SW480 (cell line): Measurements from ENCODE around the gene VWC2.

Experiments
- DNase-seq: peaks from one replicate; pipeline ENCODE4 v3.0.0-alpha.2; 2016; ENCODE audit warnings: low spot score

The VWC2 gene

GRCh38 chr7:49783446-49783845, 10.0 kb downstream of the VWC2 start:
- DNase-seq, result no peak

GRCh38 chr7:49787980-49788379, 14.5 kb downstream of the VWC2 start:
- no peak for DNase-seq

- DNase-seq, result no peak
These were observed 15.1 kb downstream of the VWC2 start for GRCh38 chr7:49788455-49789059.

DNA sequence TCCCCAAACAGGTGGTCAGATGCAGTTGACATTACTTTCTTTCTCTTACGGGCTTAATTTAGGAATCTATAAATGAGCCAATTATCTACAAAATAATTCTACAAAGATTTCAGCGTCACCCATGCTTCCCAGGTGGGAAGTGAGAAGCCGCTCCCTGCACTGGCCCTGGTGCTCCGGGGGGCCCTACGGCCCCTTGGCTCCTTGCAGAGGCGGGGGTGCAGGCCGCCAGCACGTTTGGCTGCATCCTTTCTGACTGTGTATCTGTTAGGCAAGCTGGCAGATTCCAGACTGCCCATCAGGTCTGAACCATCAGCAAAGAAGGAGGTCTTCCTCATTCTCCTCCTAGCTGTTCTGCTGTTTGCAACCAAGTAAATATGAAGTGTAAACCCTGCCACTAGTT, 16.3 kb downstream of the VWC2 start:
- DNase-seq, result no peak

- no peak for DNase-seq
These were observed 16.8 kb downstream of the VWC2 start for GRCh38 chr7:49790209-49790608.

DNA sequence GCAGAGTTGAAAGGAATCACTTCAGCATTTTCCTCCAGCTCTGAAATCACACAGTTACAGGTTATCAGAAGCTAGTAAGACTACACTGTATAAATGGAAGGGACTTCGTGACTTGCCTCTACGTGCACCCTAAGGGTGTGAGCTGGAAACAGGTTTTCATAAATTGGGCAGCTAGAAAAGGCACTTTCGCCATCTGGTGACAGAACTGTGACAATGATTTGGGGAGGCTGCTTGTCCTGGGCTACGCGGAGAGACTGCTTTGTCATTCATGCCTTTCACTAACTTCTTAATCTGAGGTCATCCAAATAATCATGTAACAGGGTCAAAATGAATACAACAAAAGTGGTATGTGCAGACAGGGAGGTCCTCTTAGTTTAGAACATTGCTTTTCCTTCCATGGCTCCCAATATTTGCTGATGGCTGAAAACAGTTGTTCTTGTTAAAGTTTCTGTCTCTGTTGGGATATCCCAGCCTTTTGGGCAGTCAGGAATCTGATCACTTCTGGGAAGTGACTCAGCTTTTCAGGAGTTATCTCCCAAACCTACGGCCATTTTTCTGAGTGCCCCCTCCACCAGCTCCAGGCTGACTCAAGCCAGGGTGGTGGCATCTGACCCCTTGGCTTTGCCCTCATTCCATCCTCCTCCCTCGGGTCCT, 17.8 kb downstream of the VWC2 start:
- DNase-seq, result peak; percentile 65

- DNase-seq, result no peak
These were observed 24.7 kb downstream of the VWC2 start for GRCh38 chr7:49797987-49798660.

GRCh38 chr7:49800031-49800430, 26.6 kb downstream of the VWC2 start:
- DNase-seq, result no peak

DNA sequence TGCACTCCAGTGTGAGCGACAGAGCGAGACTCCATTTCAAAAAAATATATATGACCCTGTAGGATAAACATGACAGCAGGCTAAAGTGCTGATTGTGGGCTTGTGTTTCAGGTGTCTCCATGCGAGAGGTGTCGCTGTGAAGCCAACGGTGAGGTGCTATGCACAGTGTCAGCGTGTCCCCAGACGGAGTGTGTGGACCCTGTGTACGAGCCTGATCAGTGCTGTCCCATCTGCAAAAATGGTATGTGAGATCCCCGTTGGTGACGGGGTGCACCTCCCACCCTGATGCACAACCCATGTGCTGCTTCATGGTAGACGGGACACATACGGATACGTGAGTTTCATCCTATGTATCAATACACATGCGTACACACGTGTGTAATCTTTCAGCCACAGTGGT, 29.2 kb downstream of the VWC2 start:
- no peak for DNase-seq

DNA sequence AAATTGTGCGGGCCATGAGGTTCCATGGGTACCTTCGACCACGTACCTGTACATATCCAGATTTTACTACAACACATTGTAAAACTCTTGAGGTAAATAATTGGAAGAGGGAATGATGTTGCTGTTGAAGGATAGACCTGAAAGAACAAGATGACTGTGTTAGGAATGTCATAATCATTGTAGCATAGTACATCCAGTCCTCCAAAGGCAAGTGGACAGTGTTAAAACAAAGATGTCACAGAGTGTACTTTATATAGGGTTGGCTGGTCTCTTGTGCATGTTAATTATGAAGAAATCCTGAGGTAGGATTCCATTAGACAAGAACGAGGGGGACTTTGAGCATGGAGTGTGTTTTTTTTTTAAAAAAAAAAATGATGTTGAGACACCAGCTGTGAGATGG, 30.4 kb downstream of the VWC2 start:
- no peak for DNase-seq

- no peak for DNase-seq
These were observed 32.1 kb downstream of the VWC2 start for GRCh38 chr7:49805371-49806007.

GRCh38 chr7:49812534-49812933, 39.1 kb downstream of the VWC2 start:
- peak; percentile 25 for DNase-seq

- no peak for DNase-seq
These were observed 43.8 kb downstream of the VWC2 start for GRCh38 chr7:49817279-49817678.

DNA sequence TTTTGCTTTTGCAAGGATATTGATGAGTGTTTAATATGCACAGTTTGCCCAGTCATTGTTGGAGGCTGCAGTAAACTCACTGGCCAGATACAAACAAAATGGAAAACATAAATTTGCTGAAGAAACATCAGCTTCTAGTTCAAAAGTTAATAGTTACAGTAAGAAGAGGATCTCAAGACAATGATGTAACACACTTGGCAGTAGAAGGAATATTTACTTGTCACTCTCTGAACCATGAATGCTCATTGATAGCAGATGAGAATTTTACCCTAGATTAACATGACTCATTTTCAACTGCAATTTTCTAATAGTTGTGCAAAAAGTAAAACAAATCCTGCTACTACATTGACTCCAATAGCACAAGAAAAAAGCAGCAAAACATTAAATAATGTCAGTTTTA, 47.7 kb downstream of the VWC2 start:
- DNase-seq, result no peak

GRCh38 chr7:49822856-49823255, 49.4 kb downstream of the VWC2 start:
- no peak for DNase-seq

DNA sequence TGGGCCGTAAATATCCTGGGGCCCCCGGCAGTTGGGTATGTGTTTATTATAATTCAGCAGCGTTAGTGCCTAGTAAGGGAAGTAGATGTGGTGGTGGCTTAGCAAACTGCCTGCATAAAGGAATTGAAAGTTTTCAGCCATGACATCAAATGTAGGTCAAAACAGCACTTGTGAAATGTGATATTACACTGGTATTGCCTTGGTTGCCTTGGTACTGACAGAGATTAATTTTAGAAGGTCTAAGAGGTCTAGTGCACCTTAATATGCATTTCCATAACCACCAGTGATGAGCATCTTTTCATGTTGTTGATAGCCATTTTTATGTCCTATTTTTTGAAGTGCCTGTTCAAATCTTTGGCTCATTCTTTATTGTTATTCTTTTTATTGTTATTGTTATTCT, 50.1 kb downstream of the VWC2 start:
- no peak for DNase-seq

DNA sequence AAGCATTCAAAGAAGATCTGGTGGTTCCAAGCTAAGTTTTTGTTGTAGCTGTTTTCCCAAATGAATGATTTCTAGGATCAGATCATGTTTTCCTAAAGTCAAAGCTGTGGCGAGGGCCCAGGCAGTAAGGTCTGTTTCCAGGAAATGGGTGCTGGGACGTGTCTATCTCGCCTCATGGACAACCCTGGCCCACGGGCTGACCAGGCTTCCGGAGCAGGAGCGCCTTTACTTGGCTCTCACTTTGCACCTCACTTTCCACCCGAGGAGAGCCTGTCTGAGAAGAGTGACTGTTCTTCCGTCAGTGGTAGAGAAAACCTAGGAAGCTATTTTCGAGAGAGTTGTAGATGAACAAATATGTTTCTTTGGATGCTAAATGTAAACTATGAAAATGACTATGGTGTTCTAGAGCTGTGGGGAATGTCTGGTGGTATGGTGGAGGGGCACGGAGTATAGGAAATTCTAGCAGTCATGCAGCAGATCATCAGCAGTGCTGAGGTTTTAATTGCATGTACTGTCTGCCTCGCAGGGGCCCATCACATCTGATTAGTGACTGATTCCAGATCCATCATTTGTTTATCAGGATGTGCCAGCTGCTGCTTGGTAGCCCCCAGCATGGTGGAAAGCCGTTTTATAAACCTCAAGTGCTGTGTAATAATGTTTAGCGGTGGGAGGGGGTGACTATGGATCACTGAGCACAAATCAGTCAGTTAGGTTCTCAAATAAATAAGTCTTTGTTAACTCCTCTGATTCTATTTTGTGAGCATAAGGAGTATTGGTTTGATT, 66.6 kb downstream of the VWC2 start:
- no peak for DNase-seq

DNA sequence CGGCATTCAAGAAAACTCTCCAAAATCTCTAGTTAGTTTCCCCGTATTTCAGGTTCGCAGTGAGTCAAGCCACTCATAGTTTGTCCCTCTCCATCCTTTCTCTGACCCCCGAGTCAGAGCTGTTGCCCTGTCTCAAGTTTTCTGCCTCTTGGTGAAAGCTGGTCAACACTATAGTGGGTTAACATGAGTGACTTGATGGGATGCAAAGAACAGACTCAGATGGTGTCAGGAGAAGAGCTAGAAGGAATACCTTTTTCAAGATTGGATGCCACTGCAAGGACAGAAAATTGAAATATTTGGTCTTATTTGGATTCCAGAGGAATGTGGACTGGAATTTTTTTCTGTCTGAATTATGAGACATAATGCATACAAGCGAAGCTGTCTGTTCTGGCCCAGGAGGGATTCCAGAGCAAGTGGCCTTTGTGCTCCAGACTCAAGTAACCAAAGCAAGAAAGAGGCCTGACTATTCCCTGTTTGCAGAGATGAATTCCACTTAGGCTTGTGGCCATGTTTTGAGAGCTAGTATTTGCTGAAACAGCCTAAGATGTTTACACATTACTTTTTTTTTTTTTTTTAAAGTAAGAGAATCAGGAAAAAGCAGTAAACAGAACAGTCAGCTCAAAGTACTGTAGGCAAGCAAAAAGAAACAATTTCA, 67.4 kb downstream of the VWC2 start:
- DNase-seq, result no peak

DNA sequence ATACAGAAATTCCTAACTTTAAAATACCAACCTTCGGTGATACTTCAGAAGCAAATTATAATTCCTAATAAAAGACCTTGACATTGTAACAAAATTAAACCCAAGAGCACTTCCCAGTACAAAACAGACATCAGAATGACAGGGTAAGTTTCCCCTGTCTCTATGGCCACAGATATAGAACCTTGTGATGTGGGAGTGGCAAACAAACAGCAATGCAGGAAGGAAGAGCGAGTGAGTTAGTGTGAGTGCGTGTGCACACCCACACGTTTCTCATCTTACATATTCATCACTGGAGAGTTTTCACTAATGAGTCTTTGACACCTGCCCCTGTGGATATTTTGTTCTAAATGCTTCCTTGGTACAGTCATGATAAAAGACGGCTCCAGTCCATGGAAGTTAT, 72.2 kb downstream of the VWC2 start:
- DNase-seq, result peak; percentile 29

GRCh38 chr7:49848211-49848841, 74.9 kb downstream of the VWC2 start:
- DNase-seq, result no peak

DNA sequence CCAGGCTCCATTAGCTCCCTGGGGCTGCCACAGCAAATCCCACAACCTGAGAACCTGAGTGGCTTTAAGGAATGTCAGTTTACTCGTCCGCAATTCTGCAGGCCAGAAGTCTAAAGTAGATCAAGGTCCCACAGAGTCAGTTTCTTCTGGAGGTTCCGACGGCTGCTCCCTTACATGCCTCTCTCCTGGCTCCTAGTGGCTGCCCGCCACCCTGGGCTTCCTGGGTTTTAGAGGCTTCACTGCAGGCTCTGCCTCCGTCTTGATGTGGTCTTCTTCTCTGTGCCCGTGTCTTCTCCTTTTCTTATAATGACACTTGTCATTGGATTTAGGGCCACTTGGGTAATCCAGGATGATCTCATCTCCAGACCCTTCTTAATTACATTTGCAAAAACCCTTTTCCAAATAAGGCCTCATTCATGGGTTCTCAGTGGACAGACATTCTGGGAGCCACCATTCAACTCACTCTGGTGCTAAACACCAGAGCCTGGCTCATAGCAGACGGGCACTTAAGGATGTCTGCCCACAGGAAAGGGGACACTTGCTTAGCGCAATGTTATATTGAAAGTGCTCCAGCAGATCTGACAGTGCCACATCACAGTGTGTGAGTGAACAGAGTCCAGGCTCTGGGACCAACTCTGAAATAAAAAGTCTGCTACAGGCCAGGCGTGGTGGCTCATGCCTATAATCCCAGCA, 77.6 kb downstream of the VWC2 start:
- no peak for DNase-seq
